ENCODE results near the gene TCERG1L. TPM values are rescaled to one million over a fixed set of nuclear protein-coding genes. Genes with fewer than 3 reads are reported as not detected.
"Not testable (repeated sequence)": the region's sequence is repeated elsewhere in the genome, so short reads cannot be mapped to it uniquely, and the experiment has no call there.

TCERG1L gene
- total RNA-seq, 1 donor from 2014 or later = 0.07 TPM

DNA sequence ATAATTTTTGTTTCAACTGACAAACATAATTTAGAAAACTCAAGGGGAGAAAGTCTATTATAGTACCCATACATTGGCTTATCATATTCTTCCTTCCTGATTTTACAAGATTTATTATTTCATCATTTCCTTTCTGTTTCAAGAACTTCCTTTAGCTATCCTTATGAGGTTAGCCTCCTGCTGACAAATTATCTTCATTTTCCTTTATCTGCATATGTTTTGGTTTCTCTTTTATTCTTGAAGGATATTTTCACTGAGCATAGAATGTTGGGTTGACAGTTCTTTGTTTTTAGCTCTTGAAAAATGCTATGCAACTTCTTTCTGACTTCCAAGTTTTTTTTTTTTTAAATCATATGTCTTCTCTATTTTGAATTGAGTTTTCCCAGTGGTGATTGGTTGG is 21.3 kb upstream of the TCERG1L start:
- no peak overlapping the region for H3K4me3 Mint-ChIP-seq (ENCODE audit: low read depth)
- no peaks in the 10 kb centered on the region for H3K9me3 Mint-ChIP-seq
- no peaks in the 10 kb centered on the region for H3K36me3 Mint-ChIP-seq (ENCODE audit: low read depth)
- H3K27me3 Mint-ChIP-seq (ENCODE audit: low read depth) = no peaks in the 10 kb centered on the region
- no peak overlapping the region for H3K27ac Mint-ChIP-seq
- intact Hi-C loops (cut with micrococcal nuclease) = no loop called here
- no peaks in the 10 kb centered on the region for H3K4me1 Mint-ChIP-seq (ENCODE audit: low read depth)
- no peak for DNase-seq (ENCODE audit: low spot score)

DNA sequence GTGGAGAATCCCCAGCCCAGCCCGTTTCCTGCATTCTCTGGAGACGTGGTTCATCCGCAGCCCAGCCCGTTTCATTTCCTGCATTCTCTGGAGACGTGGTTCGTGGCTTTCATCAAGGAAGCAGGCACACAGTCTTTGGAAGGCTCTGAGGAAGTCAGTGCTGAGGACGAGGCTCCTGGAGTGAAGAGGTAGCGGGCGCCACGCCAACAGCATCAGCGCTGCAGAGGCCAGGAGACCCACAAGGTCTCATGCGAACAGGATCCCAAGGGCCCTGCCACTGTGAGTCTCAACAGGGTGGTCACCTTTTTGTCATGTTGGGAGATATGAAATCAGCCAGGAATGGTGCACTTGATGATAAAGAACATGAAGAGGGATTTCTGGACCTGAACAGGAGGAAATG is 12.4 kb upstream of the TCERG1L start:
- Mint-ChIP-seq H3K27ac (no peak overlapping the region), H3K36me3 (ENCODE audit: low read depth) (no peaks in the 10 kb centered on the region), H3K27me3 (ENCODE audit: low read depth) (peaks cover 7% of the 10 kb centered on the region), H3K9me3 (no peaks in the 10 kb centered on the region), H3K4me3 (ENCODE audit: low read depth) (no peak overlapping the region), H3K4me1 (ENCODE audit: low read depth) (no peaks in the 10 kb centered on the region)
- DNase-seq (ENCODE audit: low spot score) = no peak
- intact Hi-C loops (cut with micrococcal nuclease) = no loop called here

GRCh38 chr10:131323025-131323424 is 11.5 kb upstream of the TCERG1L start:
- H3K36me3 Mint-ChIP-seq (ENCODE audit: low read depth) = no peaks in the 10 kb centered on the region
- H3K27me3 Mint-ChIP-seq (ENCODE audit: low read depth) = peaks cover 7% of the 10 kb centered on the region
- no peaks in the 10 kb centered on the region for H3K9me3 Mint-ChIP-seq
- intact Hi-C loops (cut with micrococcal nuclease) = no loop called here
- no peak for DNase-seq (ENCODE audit: low spot score)
- no peaks in the 10 kb centered on the region for H3K4me1 Mint-ChIP-seq (ENCODE audit: low read depth)
- no peak overlapping the region for H3K27ac Mint-ChIP-seq
- no peak overlapping the region for H3K4me3 Mint-ChIP-seq (ENCODE audit: low read depth)

DNA sequence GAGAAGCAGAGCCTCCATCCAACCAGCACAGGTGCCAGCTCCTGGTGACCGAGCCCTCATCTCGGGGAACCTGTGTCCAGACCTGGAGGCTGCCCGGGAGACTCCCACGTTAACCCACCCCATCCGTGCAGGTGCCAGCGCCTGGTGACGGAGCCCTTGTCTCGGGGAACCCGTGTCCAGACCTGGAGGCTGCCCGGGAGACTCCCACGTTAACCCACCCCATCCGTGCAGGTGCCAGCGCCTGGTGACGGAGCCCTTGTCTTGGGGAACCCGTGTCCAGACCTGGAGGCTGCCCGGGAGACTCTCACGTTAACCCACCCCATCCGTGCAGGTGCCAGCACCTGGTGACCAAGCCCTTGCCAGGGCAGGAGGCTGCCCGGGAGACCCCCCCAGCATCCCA is 11.1 kb upstream of the TCERG1L start:
- H3K27me3 Mint-ChIP-seq (ENCODE audit: low read depth); H3K4me3 Mint-ChIP-seq (ENCODE audit: low read depth); intact Hi-C loops (cut with micrococcal nuclease); H3K9me3 Mint-ChIP-seq; H3K27ac Mint-ChIP-seq; DNase-seq (ENCODE audit: low spot score); H3K36me3 Mint-ChIP-seq (ENCODE audit: low read depth); H3K4me1 Mint-ChIP-seq (ENCODE audit: low read depth): not testable (repeated sequence)

DNA sequence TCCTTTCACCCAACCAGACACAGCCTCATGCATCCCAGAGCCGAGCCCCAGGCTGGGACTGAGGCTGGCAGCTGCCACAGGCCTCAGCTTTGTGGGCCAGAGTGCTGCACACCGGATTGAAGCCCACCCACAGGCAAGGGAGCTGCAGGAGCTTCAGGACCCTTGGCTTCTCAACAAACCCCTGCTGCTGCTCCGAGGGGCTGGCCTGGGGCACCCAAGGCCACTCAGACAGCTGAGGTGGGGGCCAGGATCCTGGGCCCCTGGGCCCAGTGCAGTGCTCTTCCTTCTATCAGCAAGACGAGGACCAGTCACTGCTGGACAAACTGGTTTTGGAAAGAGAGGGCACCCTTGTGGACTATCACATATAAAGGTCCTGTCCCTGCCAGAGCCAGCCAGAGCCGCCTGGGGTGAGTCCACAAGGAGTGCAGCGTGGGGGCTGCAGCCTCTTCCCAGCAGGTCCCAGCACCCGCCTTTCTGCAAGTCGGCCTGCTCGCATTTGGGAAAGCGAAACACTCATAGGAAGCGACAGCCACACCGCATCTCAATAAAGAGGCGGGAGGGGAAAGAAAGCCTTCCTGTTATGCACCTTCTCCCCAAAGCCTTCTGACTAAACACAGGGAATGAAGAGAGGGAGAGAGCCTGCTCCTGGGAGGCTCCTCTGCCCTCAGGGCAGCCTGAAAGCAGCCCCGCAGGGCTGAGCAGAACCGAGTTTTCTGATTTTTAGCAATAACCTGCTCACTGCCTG is 9.5 kb upstream of the TCERG1L start:
- Mint-ChIP-seq H3K27ac (no peak overlapping the region), H3K9me3 (no peaks in the 10 kb centered on the region), H3K36me3 (ENCODE audit: low read depth) (no peaks in the 10 kb centered on the region), H3K4me3 (ENCODE audit: low read depth) (no peak overlapping the region), H3K4me1 (ENCODE audit: low read depth) (no peaks in the 10 kb centered on the region), H3K27me3 (ENCODE audit: low read depth) (peaks cover 7% of the 10 kb centered on the region)
- no peak for DNase-seq (ENCODE audit: low spot score)
- intact Hi-C loops (cut with micrococcal nuclease) = no loop called here

GRCh38 chr10:131318814-131319213 is 7.3 kb upstream of the TCERG1L start:
- no peak for DNase-seq (ENCODE audit: low spot score)
- H3K27me3 Mint-ChIP-seq (ENCODE audit: low read depth) = peaks cover 12% of the 10 kb centered on the region
- H3K9me3 Mint-ChIP-seq = no peaks in the 10 kb centered on the region
- H3K36me3 Mint-ChIP-seq (ENCODE audit: low read depth) = no peaks in the 10 kb centered on the region
- H3K4me3 Mint-ChIP-seq (ENCODE audit: low read depth) = no peak overlapping the region
- intact Hi-C loops (cut with micrococcal nuclease) = no loop called here
- H3K27ac Mint-ChIP-seq = no peak overlapping the region
- no peaks in the 10 kb centered on the region for H3K4me1 Mint-ChIP-seq (ENCODE audit: low read depth)

DNA sequence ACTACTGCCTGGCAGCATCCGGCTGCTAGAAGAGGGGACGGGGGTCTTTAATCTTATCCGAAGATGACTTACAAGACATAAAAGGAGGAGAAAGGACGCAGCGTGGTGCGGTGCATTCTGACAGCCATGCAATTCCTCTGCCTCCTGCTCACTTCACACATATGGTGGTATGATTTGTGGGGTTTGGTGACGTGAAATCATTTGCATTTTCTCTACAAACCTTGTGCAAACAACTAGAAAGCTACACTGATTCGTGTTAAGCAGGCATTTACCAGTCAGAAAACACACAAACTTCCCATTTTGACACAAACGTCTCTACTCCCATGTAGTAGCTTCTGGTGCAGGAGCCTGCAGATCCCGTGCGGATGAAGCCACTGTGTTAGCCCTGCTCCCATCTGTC is 6.8 kb upstream of the TCERG1L start:
- no peaks in the 10 kb centered on the region for H3K9me3 Mint-ChIP-seq
- no peaks in the 10 kb centered on the region for H3K4me1 Mint-ChIP-seq (ENCODE audit: low read depth)
- no peak overlapping the region for H3K27ac Mint-ChIP-seq
- no peaks in the 10 kb centered on the region for H3K36me3 Mint-ChIP-seq (ENCODE audit: low read depth)
- H3K4me3 Mint-ChIP-seq (ENCODE audit: low read depth) = no peak overlapping the region
- no peak for DNase-seq (ENCODE audit: low spot score)
- peaks cover 15% of the 10 kb centered on the region for H3K27me3 Mint-ChIP-seq (ENCODE audit: low read depth)
- intact Hi-C loops (cut with micrococcal nuclease) = no loop called here

GRCh38 chr10:131316321-131317075 is 5.0 kb upstream of the TCERG1L start:
- H3K4me3 Mint-ChIP-seq (ENCODE audit: low read depth) = no peak overlapping the region
- intact Hi-C loops (cut with micrococcal nuclease) = no loop called here
- DNase-seq (ENCODE audit: low spot score) = no peak
- H3K27me3 Mint-ChIP-seq (ENCODE audit: low read depth) = peaks cover 17% of the 10 kb centered on the region
- H3K36me3 Mint-ChIP-seq (ENCODE audit: low read depth) = no peaks in the 10 kb centered on the region
- H3K9me3 Mint-ChIP-seq = no peaks in the 10 kb centered on the region
- no peaks in the 10 kb centered on the region for H3K4me1 Mint-ChIP-seq (ENCODE audit: low read depth)
- no peak overlapping the region for H3K27ac Mint-ChIP-seq

DNA sequence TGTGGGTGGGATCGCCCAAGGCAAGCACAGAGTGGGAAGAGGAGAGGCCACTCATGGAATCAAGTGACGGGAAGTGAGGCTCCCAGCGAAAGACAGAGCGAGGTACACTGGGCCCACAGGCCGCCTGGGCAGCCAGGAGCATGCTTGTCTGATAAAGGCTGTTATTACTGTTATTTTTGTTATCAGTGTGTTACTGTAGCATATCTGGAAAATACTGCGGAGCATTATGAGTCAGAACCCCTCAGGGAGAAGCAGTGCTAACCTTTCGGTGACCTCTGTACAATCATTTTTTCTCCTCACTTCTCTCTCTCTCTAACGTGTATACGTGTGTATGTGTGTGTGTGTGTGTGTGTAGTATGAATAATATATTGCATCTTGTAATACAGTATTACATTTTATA is 3.8 kb upstream of the TCERG1L start:
- Mint-ChIP-seq H3K27me3 (ENCODE audit: low read depth) (peaks cover 19% of the 10 kb centered on the region), H3K9me3 (no peaks in the 10 kb centered on the region), H3K36me3 (ENCODE audit: low read depth) (no peaks in the 10 kb centered on the region), H3K4me3 (ENCODE audit: low read depth) (no peak overlapping the region), H3K27ac (no peak overlapping the region), H3K4me1 (ENCODE audit: low read depth) (peaks cover 3% of the 10 kb centered on the region)
- intact Hi-C loops (cut with micrococcal nuclease) = no loop called here
- DNase-seq (ENCODE audit: low spot score) = no peak

DNA sequence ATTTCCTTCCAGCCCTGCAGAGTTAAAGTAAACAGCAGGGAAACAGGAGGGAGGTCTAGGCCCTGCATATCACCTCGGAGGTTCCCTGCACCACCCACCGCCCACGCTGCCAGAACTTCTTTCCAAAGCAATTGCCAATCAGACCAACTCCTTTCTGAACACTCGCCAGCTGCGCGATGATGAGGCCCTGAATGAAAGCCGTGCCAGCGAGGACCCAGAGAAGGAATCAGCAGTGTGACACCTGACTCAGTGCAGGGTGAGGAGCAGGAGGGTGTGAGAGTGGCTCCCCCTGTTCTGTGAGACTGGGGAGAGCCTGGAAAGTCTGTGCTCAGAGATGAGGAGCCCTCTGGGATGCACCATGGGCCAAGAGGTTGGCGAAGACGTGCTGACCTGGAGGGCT is 3.3 kb upstream of the TCERG1L start:
- Mint-ChIP-seq H3K4me1 (ENCODE audit: low read depth) (peaks cover 3% of the 10 kb centered on the region), H3K4me3 (ENCODE audit: low read depth) (no peak overlapping the region), H3K27me3 (ENCODE audit: low read depth) (peaks cover 22% of the 10 kb centered on the region), H3K9me3 (no peaks in the 10 kb centered on the region), H3K27ac (no peak overlapping the region), H3K36me3 (ENCODE audit: low read depth) (no peaks in the 10 kb centered on the region)
- intact Hi-C loops (cut with micrococcal nuclease) = no loop called here
- DNase-seq (ENCODE audit: low spot score) = no peak

DNA sequence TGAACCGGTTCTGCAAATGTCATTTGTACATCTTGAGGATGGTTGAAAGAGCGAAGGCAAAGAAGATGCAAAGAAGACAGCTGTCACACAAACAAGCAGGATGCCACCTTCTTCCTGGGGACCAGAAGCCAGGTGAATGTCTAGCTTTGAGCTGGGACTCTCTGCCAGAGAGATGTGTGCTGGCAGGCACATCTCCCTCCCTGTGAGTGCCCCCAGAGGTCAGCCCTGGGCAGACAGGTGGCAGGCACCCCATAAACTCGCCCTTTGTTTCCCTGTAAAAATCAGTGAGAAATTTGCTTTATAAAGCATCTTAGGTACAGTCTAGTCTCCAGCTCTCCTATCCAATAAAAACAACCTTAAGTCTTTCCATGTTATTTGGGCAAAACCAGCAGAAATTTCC is 2.6 kb upstream of the TCERG1L start:
- intact Hi-C loops (cut with micrococcal nuclease) = no loop called here
- H3K36me3 Mint-ChIP-seq (ENCODE audit: low read depth) = no peaks in the 10 kb centered on the region
- peaks cover 3% of the 10 kb centered on the region for H3K4me1 Mint-ChIP-seq (ENCODE audit: low read depth)

DNA sequence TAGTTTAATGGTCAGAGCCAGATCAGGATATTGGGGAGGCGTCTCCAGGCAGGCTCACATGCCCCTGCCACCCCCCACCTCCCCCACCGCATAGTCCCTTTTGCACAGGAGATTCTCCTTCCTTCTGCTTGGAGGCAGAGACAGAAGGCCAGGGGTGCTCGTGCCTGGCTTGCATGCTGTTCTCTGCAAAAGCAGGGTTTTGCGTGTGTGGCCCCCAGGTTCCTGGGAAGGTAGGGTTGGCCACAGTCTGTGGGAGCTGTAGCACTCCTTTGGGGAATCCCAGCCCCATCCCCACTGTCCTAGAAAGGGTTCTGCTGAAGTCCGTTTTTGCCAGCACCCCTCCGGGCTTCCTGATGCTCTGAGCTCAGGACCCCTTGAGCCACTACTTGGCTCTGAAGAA is 1.9 kb upstream of the TCERG1L start:
- no peak overlapping the region for H3K27ac Mint-ChIP-seq
- DNase-seq (ENCODE audit: low spot score) = no peak
- no peaks in the 10 kb centered on the region for H3K36me3 Mint-ChIP-seq (ENCODE audit: low read depth)
- H3K4me3 Mint-ChIP-seq (ENCODE audit: low read depth) = no peak overlapping the region
- intact Hi-C loops (cut with micrococcal nuclease) = no loop called here
- no peaks in the 10 kb centered on the region for H3K9me3 Mint-ChIP-seq
- H3K4me1 Mint-ChIP-seq (ENCODE audit: low read depth) = peaks cover 3% of the 10 kb centered on the region
- H3K27me3 Mint-ChIP-seq (ENCODE audit: low read depth) = peaks cover 26% of the 10 kb centered on the region

More for the DNA sequence above, 2.6 kb upstream of the TCERG1L start:
- Mint-ChIP-seq H3K27ac (no peak overlapping the region), H3K9me3 (no peaks in the 10 kb centered on the region), H3K27me3 (ENCODE audit: low read depth) (peaks cover 22% of the 10 kb centered on the region), H3K4me3 (ENCODE audit: low read depth) (no peak overlapping the region)
- DNase-seq (ENCODE audit: low spot score) = no peak

- intact Hi-C loops (cut with micrococcal nuclease) = no loop called here
- peaks cover 3% of the 10 kb centered on the region for H3K4me1 Mint-ChIP-seq (ENCODE audit: low read depth)
Measured at GRCh38 chr10:131312478-131312836, 936 bp upstream of the TCERG1L start.

More at GRCh38 chr10:131312478-131312836, 936 bp upstream of the TCERG1L start:
- Mint-ChIP-seq H3K9me3 (no peaks in the 10 kb centered on the region), H3K27ac (no peak overlapping the region), H3K27me3 (ENCODE audit: low read depth) (peaks cover 29% of the 10 kb centered on the region), H3K36me3 (ENCODE audit: low read depth) (no peaks in the 10 kb centered on the region), H3K4me3 (ENCODE audit: low read depth) (no peak overlapping the region)
- DNase-seq (ENCODE audit: low spot score) = no peak

Data from activated T-helper 2 cell treated with anti-CD3 and anti-CD28 coated beads, Interferon-gamma antibody, Interleukin-2, Interleukin-4, amounts not matched to agents 10 μg/mL and 5 μg/mL and 100 μg/mL, durations not matched to agents 14 hours and 24 hours and 36 hours (primary cell).